Activated CD4-positive, alpha-beta T cell treated with anti-CD3 and anti-CD28 coated beads, Interleukin-2, amount 50 U/mL, for 24 hours (primary cell): Measurements from ENCODE around the gene MOB3C.
A peak's percentile ranks its signal among the peaks of the same experiment; 100 is the strongest.

Experiments
- DNase-seq, 2 donors: peaks; one replicate each; pipeline ENCODE4 v3.0.0-alpha.2; 2020; ENCODE audit warnings: low read depth in 1 of 2, low spot score in 1 of 2

The MOB3C gene

GRCh38 chr1:46606255-46606965 lies 10.2 kb downstream of the MOB3C start:
- no peak for DNase-seq

- no peak for DNase-seq
These were observed 11.4 kb downstream of the MOB3C start for GRCh38 chr1:46605232-46605631.

- DNase-seq, result peak; percentile 93 to 95
These were observed 12.6 kb downstream of the MOB3C start, which contains the start of gene MKNK1 for GRCh38 chr1:46603858-46604549. MKNK1 (minus strand) TSS chr1:46604268; CDS start chr1:46583327, 20,941 bp downstream.

- DNase-seq, result no peak
These were observed 13.1 kb downstream of the MOB3C start for GRCh38 chr1:46603481-46603857.

- no peak for DNase-seq
These were observed 15.2 kb downstream of the MOB3C start for GRCh38 chr1:46601257-46602007.

- no peak for DNase-seq
These were observed 17.3 kb downstream of the MOB3C start for GRCh38 chr1:46599059-46599970.

GRCh38 chr1:46596846-46597245 lies 19.8 kb downstream of the MOB3C start:
- no peak for DNase-seq

- no peak for DNase-seq
These were observed 20.6 kb downstream of the MOB3C start for GRCh38 chr1:46596036-46596435.

- DNase-seq, result no peak
These were observed 21.5 kb downstream of the MOB3C start for GRCh38 chr1:46595127-46595526.

GRCh38 chr1:46594063-46594462 lies 22.5 kb downstream of the MOB3C start:
- DNase-seq, result no peak

GRCh38 chr1:46592823-46593222 lies 23.8 kb downstream of the MOB3C start:
- no peak for DNase-seq

- no peak for DNase-seq
These were observed 27.1 kb downstream of the MOB3C start for GRCh38 chr1:46589529-46589928.

GRCh38 chr1:46587069-46587468 lies 29.5 kb downstream of the MOB3C start:
- no peak for DNase-seq

GRCh38 chr1:46585312-46585938 lies 31.2 kb downstream of the MOB3C start:
- no peak for DNase-seq

- DNase-seq, result no peak
These were observed 33.1 kb downstream of the MOB3C start for GRCh38 chr1:46583494-46583893.

GRCh38 chr1:46582972-46583371 lies 33.6 kb downstream of the MOB3C start:
- DNase-seq, result no peak

- no peak for DNase-seq
These were observed 34.7 kb downstream of the MOB3C start for GRCh38 chr1:46581681-46582455.

GRCh38 chr1:46580140-46580903 lies 36.3 kb downstream of the MOB3C start:
- DNase-seq, result no peak

- DNase-seq, result no peak
These were observed 38.9 kb downstream of the MOB3C start for GRCh38 chr1:46577671-46578070.
